ENCODE results near the gene LRIG3. TPM values are rescaled to one million over a fixed set of nuclear protein-coding genes. Genes with fewer than 3 reads are reported as not detected.

The LRIG3 gene
- total and polyA plus RNA-seq, 9 of the 15 experiments (the other 6 are each of a cell fraction or from before 2014, with no cell fraction given): 0.18 TPM; not detected in 8

DNA sequence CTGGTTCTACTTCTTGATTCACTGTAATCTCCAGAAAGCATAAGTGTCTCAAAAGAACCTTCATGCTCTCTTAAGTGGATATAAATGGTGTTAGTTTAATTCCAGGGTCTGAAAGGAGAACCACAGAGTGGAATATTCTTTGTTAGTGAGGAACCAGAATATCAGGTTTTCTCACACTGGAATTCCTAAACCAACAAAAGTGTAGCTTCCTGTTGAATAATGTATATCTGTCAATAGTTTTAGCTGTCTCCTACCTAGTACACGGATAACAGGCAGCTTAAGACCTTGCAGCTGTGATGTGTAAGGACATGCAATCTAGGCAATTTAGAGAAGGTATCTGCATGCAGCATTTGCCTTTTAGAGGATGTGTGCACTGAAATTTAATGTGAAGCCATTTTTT lies 24.0 kb downstream of the LRIG3 start (continued):
- TF ChIP-seq PHF8 (IDR thresholded peaks at IDR 0.05; ENCODE audit: borderline replicate concordance, low read length) (no peak), RBM25 (IDR thresholded peaks at IDR 0.05; ENCODE audit: low read depth, low read length, severe bottlenecking) (no peak), NR2C2 (CRISPR knock-in tag; IDR thresholded peaks at IDR 0.05) (no peak), NR2C2 (tag; IDR thresholded peaks at IDR 0.05) (no peak)

DNA sequence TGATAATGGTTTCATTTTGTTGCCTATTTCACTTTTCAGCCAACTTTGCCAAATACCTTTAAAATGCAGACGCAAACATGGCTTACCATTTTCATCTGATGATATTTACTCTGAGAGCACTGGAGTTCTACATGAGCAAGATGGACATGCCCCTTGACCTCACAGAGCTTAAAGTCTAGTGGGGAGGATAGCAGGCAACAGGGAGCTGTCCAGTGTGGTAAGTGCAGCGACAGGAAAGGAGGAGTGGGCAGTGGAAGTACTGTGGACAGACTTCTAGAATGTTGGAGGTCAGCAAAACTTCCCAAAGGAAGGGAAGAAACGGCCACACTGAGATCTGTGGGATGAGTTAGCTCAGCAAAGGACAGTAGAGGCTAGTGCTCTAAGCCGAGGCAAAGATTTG lies 25.3 kb downstream of the LRIG3 start:
- H3K9me3 ChIP-seq (replicated peaks; ENCODE audit: control insufficient read depth, insufficient read depth, low read depth, low read length): no peaks in the 10 kb centered on the region
- no peaks in the 10 kb centered on the region for H3K27me3 ChIP-seq (ENCODE audit: control insufficient read depth in 2 of 2, insufficient read depth in 2 of 2, low read length in 2 of 2)
- no peaks in the 10 kb centered on the region for H3K9me1 ChIP-seq (ENCODE audit: control insufficient read depth, insufficient read depth, low read length)
- intact Hi-C loops (cut with micrococcal nuclease): no loop called here
- no peak overlapping the region for H2AFZ ChIP-seq (ENCODE audit: low read depth, low read length)
- ChIA-PET POLR2A (no interaction called here), CTCF (ENCODE audit: low intra/inter-chr PET ratio) (no interaction called here)
- no peak overlapping the region for H3K4me3 ChIP-seq
- in situ Hi-C loops (cut with MboI): no loop called here
- no peaks in the 10 kb centered on the region for H3K79me2 ChIP-seq (ENCODE audit: control insufficient read depth, insufficient read depth, low read length)
- H3K4me1 ChIP-seq (replicated peaks in 1 of 2; ENCODE audit: control insufficient read depth in 2 of 2, insufficient read depth in 2 of 2, low read length in 2 of 2): no peaks in the 10 kb centered on the region
- H3K27ac ChIP-seq (ENCODE audit: extremely low read depth, low read depth, low read length): no peak overlapping the region
- H3K9ac ChIP-seq (ENCODE audit: insufficient read depth in 1 of 2, low read depth in 2 of 2, low read length in 2 of 2): no peak overlapping the region
- WGBS (ENCODE audit: insufficient coverage, low coverage, missing lambda C conversion rate): 5% methylated on average over 4 of the region's 4 CpGs
- DNase-seq (ENCODE audit: extremely low read depth in 1 of 4, low spot score in 3 of 4) (no peak), ATAC-seq (no peak), FAIRE-seq (no peak)
- H4K20me1 ChIP-seq (replicated peaks; ENCODE audit: control insufficient read depth, insufficient read depth, low read length): no peaks in the 10 kb centered on the region
- BruUV-seq (replicated peaks): no TSS peak
- H3K36me3 ChIP-seq (ENCODE audit: control insufficient read depth, insufficient read depth, low read length): no peaks in the 10 kb centered on the region
- H3K4me2 ChIP-seq (ENCODE audit: insufficient read depth, low read length): no peak overlapping the region
- TF ChIP-seq CREM (IDR thresholded peaks at IDR 0.05; ENCODE audit: low read depth) (no peak), MYBL2 (IDR thresholded peaks at IDR 0.05; ENCODE audit: low read depth) (no peak), MYBL2 (CRISPR knock-in tag; IDR thresholded peaks at IDR 0.05; ENCODE audit: borderline replicate concordance) (no peak), PYGO2 (tag; IDR thresholded peaks at IDR 0.05) (no peak), YBX1 (IDR thresholded peaks at IDR 0.05) (no peak), MBD2 (IDR thresholded peaks at IDR 0.05; ENCODE audit: borderline replicate concordance, low read depth) (no peak), ILK (tag; IDR thresholded peaks at IDR 0.05; ENCODE audit: borderline replicate concordance, low read depth) (no peak), RFX7 (CRISPR knock-in tag; IDR thresholded peaks at IDR 0.05) (no peak), BRD4 (IDR thresholded peaks at IDR 0.05) (no peak), RBFOX2 (IDR thresholded peaks at IDR 0.05; ENCODE audit: low read depth, low read length) (no peak)
- TF ChIP-seq, protein P1, sequence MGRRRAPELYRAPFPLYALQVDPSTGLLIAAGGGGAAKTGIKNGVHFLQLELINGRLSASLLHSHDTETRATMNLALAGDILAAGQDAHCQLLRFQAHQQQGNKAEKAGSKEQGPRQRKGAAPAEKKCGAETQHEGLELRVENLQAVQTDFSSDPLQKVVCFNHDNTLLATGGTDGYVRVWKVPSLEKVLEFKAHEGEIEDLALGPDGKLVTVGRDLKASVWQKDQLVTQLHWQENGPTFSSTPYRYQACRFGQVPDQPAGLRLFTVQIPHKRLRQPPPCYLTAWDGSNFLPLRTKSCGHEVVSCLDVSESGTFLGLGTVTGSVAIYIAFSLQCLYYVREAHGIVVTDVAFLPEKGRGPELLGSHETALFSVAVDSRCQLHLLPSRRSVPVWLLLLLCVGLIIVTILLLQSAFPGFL (CRISPR knock-in tag; IDR thresholded peaks at IDR 0.05): no peak
- TF ChIP-seq, protein P2, sequence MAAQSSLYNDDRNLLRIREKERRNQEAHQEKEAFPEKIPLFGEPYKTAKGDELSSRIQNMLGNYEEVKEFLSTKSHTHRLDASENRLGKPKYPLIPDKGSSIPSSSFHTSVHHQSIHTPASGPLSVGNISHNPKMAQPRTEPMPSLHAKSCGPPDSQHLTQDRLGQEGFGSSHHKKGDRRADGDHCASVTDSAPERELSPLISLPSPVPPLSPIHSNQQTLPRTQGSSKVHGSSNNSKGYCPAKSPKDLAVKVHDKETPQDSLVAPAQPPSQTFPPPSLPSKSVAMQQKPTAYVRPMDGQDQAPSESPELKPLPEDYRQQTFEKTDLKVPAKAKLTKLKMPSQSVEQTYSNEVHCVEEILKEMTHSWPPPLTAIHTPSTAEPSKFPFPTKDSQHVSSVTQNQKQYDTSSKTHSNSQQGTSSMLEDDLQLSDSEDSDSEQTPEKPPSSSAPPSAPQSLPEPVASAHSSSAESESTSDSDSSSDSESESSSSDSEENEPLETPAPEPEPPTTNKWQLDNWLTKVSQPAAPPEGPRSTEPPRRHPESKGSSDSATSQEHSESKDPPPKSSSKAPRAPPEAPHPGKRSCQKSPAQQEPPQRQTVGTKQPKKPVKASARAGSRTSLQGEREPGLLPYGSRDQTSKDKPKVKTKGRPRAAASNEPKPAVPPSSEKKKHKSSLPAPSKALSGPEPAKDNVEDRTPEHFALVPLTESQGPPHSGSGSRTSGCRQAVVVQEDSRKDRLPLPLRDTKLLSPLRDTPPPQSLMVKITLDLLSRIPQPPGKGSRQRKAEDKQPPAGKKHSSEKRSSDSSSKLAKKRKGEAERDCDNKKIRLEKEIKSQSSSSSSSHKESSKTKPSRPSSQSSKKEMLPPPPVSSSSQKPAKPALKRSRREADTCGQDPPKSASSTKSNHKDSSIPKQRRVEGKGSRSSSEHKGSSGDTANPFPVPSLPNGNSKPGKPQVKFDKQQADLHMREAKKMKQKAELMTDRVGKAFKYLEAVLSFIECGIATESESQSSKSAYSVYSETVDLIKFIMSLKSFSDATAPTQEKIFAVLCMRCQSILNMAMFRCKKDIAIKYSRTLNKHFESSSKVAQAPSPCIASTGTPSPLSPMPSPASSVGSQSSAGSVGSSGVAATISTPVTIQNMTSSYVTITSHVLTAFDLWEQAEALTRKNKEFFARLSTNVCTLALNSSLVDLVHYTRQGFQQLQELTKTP (IDR thresholded peaks at IDR 0.05; ENCODE audit: low read depth in 1 of 2, partially characterized antibody in 2 of 2): no peak
- TF ChIP-seq, protein P3, sequence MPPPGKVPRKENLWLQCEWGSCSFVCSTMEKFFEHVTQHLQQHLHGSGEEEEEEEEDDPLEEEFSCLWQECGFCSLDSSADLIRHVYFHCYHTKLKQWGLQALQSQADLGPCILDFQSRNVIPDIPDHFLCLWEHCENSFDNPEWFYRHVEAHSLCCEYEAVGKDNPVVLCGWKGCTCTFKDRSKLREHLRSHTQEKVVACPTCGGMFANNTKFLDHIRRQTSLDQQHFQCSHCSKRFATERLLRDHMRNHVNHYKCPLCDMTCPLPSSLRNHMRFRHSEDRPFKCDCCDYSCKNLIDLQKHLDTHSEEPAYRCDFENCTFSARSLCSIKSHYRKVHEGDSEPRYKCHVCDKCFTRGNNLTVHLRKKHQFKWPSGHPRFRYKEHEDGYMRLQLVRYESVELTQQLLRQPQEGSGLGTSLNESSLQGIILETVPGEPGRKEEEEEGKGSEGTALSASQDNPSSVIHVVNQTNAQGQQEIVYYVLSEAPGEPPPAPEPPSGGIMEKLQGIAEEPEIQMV (tag; conservative IDR thresholded peaks at IDR 0.05; ENCODE audit: low read depth): no peak

Measured in K562 (cell line).